NCI-H226 (cell line): ENCODE results near the gene UBAC2.

Experiments used
- DNase-seq: peaks from one replicate; pipeline ENCODE4 v3.0.0-alpha.2; 2015

UBAC2 gene

DNA sequence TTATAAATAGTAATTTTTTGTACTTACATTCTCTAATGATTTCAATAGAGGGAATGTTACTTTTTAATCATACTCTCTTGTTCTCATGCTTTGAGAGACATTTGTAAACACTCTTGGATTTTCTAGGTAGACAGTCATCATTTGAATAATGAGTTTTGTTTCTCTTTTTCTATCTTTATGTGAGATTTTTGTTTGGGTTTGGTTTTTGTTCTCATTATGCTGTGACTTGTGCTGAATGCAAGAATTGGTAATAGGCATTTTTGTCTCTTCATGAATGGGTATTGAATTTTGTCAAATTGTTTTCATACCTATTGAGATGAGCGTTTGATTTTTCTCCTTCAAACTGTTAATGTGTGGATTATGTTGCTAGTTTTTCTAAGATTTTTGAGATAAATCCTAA is 163.3 kb downstream of the UBAC2 start:
- DNase-seq, result no peak

DNA sequence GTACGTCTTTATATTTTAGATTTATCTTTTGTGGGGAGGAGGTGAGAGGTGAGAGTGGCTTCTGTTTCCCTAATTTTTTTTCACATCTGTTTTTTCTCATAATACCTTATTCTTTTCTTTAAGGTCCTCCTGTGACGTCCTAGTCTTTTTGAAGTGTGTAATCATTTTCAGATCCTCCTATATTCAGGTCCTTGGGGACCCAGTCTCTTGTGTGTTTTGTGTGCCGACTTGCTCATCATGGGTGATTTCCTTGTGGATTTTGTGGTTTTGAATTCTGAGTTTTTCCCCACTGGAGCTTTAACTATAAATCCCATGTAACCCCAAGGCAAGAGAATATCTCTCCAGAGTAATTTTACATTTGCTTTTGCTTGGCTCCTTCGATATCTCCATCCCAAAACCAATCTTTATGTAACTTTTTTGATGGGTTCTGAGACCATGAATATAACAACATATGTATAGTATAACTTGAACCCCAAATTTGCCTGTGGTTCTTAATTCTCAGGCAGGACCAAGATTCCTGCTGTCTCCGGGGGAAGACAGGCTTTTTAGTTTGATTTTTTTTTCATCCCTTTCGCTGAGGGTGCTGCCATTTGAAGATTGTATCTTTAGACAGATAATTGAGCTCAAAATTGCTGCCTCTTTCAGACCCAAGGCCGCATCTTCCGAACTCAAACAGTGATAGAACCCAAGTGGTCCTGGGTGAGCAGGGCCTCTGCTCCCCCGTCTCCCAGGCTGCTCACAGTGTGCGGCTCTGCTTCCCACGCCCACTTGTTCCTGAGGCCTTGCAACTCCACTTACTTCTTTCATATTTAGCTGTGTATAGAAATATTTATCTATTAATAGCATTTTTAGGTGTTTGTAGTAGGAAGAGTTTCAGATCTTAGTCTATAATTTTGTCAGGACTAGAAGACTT is 165.7 kb downstream of the UBAC2 start:
- no peak for DNase-seq

DNA sequence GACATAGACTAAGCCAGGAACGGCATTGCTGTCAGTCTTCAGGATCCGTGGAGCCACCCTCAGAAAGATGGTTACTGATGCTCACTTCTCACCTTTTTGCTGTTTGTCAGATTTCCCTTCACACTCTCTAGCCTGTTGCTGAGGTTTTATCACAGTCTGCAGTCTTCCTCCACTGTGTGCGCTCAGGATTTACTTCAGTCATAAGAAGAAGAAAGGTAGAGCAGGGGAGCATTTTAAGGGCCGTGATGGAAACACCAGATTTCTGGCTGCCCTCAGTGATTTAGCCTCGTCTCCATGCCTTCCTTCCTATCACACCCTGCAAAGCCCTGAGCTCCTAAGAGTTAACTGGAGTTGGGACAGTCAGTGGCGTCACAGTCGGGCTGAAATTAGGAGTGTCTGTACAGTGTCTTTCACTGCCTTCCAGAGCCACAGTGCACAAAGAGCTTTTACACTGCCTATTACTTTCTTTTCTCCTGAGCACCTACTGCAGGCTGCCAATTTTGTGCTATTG is 166.5 kb downstream of the UBAC2 start:
- no peak for DNase-seq

DNA sequence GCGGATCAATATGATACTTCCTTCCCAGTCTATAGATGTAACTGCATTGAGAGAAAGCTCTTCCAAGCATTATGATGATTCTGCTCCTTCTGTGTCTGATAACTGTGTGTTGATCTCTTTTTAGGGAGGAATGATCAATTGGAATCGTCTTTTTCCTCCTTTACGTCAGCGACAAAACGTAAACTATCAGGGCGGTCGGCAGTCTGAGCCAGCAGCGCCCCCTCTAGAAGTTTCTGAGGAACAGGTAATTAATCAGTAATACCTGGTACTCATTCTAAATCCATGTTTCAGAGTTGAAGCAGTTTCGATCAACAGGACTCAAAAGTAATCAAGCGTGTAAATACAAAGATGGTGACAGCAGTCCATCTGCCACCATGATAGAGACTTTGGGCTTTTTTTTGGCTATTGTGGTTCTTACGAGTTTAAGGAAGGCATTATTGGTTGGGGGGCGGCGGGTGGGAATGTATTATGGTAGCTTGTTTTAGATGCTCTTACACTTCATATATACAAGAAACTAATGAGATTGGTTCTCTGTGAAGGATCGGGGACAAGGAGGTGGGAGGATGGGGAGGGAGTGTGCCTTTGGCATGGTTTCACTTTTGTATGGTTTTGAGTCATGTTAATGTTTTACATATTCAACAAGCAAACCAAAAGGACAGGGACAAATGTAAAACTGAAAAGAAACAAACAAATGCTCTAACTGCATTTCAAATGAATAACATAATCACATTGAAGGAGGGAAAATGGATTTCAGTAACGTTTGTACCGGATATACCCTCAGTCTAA is 167.2 kb downstream of the UBAC2 start:
- DNase-seq, result no peak

DNA sequence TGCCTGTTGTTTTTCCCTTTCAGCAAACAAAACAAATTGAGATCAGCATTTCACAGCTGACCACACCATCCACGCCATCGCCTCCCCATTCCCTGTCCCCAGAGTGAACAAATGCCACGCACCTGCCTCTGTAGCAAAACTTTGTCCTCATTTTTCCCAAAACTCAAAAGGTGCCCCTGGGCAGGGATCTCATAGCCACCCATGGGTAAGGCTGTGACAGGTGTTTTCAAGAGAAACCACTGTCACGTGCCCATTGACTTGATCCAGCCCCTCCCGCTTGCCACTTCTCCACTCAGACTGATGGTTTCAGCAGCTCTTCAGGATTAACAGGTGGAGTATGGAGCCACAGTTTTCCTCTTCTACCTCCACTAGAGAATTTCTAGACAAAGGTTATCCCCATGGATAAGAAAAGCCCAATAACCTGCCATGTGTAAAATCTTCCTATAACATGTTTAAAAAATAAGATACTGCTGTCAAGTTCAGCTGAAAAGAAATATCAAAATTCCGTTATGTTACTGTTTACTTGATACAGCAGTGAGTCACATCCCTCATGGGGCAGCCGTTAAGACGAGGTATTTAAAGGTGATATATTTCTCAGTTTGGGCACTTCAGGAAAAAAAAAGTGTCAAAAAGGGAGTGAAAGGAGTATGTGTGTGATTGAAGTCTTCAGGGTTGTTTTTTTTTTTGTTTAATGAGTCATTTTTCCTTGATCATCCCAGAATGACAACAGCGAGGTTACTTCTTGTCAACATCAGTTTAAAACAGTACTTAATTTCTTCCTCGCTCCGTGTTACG is 170.0 kb downstream of the UBAC2 start:
- DNase-seq, result no peak

DNA sequence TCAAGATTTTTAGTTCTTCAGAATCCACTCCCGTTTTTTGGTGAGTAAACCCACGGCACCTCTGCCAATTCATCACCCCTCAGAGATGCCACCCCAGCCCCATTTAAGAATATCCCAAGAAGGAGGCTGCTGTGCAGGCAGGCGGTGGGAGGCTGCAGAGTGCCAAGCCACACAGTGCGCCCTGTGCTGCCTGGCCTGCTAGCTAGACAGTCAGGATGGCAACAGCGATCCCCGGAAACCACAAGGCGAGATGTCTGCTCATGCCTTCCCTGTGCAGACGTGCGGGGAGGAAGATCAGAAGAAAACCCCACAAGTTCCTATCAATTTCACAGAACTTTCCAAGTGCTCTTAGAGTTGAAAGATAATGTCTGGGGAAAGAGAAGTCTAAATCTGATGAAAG is 171.3 kb downstream of the UBAC2 start:
- DNase-seq, result no peak

DNA sequence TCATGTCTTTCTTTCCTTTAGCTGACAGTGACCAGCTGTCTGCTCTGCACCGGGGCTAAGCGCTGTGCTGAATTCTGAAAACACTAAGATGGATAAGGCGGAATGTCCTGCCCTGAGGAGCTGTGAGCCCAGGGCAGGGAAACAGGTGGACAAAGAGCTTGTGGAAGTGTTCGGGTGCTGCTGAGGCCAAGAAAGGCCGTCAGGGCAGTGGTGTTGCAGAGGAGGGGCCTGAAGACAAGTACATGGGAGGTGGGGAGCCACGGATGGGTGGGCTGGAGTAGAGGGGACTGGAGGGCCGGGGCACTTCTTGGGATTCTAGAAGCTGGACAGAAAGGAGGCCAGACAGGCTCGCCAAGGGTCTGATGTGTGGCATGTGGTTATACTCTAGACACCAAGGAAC is 172.8 kb downstream of the UBAC2 start:
- no peak for DNase-seq

DNA sequence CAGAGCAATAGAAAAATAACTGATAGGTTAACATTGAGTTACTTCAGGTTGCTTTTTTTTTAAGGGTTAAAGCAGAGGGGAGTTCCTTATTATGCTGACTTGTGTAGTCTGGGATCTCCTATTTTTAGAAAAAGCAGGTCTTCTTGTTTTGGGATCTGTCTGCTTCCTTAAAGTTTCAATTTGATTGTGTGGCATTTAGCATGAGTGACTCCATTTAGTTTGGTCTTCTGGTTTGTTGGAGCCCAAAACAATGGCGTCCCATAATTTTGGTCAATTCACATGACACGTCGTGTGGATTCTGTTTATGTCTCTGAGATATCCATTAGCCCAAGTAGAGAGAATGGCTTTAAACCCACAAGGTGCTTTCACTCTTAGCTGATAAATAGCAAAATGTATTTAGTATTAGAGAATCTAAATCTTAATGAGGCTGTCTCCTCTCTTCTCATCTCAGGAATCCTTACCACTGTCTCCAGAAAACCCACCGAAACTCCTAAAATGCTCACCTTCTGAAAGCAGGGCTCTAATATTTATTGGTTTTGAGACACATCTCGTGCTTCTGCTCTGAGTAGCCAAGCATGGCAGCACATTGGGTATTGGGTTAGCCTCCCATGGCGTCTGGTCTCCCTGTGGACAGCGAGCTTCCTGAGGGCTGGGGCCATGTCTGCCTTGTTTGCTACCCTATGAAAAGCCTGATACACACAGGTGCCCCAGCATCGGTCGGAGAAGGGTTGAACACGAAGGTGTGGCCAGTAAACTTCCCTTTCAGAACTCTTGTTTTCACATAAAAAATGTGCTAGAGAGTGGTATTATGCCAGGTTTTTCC is 173.7 kb downstream of the UBAC2 start:
- DNase-seq, result no peak

DNA sequence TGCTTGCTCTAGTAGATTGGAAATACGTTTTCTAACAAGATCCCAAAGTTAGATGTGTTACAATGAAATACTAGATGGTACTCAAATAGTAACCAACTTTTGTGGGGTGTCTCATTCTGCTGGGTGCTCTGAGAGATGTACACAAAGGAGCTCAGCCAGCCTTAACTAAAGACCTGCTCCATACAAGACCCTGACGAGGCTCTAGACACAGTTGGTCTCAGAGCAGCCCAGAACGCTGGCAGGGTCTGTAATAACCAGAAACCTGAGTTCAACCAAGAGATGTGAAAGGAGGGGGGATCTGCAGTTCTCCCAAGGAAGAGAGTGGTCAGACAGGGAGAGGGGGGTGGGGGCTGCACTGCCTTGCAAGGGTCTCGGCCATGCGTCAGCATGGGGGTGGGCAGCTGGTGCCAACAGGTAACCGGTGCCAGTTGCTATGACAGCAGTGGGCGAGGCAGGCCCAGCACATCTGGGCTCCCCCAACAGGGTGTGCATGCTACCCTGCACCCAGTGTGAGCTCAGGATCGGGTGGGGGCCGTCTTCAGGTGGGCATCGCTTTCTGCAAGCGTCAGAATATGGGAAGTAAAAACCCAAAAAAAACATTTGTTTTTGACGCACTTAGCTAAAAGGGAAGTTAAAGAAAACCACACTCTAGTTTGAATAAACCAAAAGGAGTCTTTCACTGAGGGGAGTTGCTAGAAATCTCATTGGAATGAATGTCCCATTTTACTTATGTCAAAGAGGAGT is 174.5 kb downstream of the UBAC2 start:
- no peak for DNase-seq

DNA sequence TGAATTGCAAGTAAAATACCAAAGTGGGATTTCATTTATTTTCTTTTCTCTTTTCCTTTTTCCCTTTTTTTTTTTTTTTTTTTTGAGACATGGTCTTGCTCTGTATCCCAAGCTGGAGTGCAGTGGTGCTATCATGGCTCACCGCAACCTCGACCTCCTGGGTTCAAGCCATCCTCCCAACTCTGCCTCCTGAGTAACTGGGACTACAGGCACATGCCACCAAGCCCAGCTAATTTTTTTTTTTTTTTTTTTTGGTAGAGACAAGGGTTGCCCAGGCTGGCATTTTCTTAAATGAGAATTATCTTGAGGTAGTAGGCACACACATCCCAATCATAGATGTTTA is 175.1 kb downstream of the UBAC2 start:
- DNase-seq, result no peak

DNA sequence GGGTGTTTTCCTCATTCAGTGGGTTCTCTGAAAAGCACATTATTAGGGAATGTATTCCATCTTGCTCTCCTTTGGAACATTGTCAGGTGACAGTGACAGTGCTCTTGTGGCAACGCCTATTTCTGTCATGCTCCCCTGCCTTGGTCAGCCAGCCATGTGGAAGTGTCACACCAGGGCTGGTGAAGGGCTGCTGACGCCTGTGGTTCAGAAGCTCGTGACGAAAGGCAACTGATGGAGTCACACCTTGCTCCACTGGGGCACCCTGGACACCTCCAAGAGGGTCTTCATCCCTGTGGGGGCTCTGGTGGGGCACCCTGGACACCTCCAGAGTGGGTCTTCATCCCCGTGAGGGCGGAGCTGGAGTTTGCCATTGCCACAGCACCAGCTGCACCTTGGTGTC is 175.5 kb downstream of the UBAC2 start:
- DNase-seq, result no peak

DNA sequence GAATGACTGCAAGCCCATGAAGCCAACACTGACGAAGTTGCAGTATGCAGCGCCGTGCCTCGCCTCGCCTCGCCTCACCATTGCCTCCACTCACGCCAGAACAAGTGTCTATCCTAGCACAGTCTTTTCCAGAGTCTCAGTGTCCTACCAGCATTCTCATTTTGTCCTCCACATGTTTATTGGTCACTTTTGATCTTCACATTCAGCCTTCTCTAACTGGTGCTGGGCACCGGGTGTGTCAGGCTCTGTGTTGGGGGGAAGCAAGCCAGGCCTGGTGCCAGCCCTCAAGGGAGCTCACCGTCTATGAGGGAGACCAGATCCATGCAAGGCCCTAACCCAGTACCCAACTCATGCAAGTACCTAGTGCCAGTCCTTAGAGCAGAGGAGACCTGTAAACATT is 176.3 kb downstream of the UBAC2 start:
- DNase-seq, result no peak

DNA sequence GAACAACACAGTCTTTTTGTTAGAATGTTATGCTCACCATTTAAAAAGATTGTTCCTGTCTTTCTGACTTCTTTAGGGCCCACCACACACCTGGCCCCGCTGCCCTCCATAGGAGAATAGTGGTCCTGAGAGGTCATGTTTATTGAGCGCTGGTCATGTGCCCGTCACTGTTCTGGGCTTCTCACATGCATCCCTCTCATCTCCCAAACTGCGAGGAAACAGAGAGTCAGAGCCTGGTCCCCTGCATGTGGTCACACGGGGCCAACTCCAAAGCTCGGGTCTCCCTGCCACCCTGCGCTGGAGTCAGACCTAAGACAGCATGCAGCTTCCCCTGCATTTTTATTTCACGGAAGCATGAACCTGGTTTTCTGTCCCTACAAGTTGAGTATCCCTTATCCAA is 177.0 kb downstream of the UBAC2 start:
- no peak for DNase-seq

DNA sequence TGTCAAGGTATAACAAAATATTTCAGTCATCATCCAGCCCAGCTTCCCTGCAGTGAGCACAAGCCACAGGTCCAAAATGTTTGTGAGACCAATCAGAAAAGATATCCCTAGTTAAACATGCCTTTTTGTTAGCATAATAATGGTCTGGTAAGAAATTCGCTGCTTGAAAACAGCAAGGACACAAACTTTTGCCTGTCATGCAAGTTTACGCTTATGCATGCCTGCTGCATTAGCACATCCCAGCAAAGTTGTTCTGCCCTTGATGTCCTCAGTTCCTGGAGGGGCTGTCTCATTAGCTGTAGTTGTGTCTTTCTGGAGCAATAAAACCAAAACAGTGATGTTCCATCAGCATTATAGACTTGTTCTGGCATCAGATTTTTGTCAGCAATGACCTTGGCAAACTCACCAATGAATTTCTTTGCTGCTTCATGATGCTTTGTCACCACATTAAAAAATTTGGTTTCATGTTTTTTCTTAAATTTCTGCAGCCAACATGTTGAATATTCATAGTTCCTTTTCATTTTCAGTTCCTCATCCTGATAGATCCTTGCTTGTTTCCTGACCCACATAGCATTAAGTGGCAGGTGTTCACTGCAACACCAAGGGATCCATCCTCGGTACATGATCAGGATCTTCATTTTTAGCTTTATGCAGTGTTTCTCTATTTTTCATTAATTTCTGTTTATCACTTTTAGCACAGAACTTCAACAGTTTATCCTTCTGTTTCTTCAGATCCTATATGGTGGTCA is 178.5 kb downstream of the UBAC2 start:
- no peak for DNase-seq

DNA sequence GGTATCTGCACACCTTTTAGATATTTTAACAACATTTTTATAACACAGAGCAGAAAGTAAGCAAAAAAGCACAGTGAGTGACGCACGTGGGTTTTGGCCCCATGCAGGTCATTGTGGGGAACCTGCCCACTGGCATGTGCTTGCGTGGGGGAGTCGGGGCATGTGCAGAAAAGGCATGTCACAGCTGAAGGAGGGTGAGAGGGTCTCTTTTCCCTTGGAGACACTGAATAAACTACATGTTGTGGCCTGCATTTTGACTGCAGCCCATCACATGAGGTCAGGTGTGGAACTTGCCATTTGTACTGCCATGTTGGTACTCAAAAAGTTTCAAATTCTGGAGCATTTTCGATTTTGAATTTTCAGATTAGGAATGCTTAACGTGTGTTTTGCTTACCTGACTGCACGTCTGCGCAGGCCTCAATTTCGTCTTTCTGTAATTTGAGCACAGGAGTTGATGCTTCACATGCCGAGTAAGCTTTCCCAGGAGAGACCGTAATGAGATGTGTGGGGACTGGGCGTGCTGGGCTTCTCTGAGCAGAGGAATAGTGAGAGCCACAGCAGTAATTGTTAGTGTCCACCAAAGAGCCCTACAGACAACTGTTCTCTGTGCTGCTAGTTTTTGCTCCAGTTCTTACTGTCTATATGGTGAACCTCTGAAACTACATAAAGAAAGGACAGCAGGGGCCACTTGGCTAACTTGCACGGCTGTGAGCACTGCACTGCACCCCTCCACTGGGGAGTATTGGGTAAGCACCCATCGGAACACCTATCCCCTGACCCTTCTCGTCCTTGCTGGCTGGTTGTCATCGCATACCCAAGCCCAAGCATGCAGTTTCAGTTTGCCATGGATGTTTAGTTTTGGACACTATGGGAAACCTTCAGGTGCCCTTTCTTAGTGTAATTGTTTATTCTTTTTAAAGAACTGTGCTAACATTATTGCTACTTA is 179.5 kb downstream of the UBAC2 start:
- DNase-seq, result no peak

DNA sequence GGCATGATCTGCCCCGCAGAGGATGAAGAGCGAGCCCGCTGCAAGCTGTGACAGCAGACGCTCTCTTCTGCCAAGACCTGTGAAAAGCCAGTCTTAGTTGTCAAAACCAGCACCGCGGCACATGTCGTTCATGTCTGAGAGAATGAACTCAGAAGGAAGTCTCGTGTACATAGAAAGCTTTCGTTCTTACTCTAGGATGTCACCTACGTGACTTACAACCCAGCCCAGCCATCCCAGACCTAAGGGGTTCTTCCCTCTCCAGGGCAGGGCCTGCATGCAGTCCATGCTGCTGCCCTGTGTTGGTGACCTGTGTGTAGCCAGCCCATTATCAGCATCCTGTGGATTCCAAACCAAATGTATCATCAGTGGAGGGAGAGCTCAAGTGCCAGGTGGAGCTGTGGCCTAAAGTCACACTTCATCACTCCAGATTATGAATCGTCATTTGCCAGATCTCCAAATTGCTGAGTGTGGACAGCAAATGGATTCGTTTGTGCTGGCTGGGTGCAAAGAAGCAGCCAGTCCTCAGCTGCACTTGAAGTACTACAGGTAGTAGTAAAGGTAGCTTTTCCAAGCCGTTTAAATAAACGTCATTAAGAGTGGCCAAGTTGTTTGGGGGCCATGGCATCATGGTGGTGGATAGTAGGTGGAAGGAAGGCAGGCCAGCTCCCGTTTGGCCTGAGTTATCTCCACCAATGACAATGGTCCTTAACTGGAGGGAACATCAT is 180.4 kb downstream of the UBAC2 start:
- no peak for DNase-seq

DNA sequence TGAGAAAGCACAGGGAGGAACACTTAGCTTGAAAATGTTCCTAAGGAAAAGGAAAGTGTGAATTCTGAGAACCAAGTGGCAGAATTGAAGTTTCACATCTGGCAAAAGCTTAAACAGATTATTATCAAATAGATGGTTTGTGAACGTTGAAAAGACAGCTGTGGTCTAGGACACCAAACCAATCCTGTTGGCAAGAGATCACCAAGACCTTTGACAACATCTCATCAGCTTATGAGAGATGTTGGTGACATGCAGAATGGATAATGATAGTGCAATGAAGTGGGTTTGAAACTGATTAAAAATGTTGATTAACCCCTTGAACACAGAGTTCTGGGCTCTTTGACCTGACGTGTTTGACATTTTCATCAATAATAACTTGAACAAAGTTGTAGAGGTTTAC is 181.1 kb downstream of the UBAC2 start:
- no peak for DNase-seq

DNA sequence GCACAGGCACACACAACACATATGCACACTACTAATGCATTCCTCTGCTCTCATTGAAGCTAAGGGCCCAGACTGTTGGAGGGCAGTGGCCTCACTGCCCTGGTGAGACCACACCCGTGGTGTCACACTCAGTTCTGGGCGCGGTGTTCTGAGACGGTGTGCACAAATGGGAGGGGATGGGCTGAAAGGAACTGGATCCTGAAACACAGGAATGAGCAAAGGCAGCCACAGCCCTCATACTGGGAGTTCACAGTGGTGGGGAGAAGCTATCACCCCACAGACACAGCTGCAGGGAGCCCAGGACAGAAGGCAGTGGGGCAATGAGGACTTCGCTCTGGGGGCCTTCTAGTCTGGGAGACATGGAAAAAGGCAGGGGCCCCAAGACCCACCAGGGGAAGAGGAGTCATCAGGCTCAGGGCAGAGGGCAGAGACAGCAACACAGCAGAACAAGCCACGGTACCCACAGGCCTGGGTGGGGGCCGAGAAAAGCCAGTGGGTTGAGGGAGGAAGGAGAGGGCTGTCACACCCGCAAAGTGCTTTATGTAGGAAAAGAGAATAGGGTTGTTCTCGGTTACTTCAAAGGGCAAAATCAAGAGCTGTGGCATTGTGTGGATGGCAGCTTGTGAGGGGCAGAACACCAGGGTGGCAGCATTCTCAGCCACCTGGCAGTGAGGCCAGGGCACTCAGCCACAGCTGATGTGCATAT is 181.9 kb downstream of the UBAC2 start:
- no peak for DNase-seq
